ENCODE measurements around the gene FAM186B. TPM values are rescaled to one million over a fixed set of nuclear protein-coding genes. Genes with fewer than 3 reads are reported as not detected.
"Not testable (repeated sequence)": the region's sequence is repeated elsewhere in the genome, so short reads cannot be mapped to it uniquely, and the experiment has no call there.

Gene FAM186B
- polyA plus RNA-seq, 1 of the 3 experiments (the other 2 are of a cell fraction), result 0.16 TPM

GRCh38 chr12:49615725-49616124 is 10.3 kb upstream of the FAM186B start (continued):
- no peak for TF ChIP-seq USF2 (IDR thresholded peaks at IDR 0.05; ENCODE audit: borderline replicate concordance, low read depth, low read length)
- TF ChIP-seq ELF1 (IDR thresholded peaks at IDR 0.05), result no peak
- no peak for TF ChIP-seq ZBTB33 (IDR thresholded peaks at IDR 0.05; ENCODE audit: borderline replicate concordance, low read depth)
- TF ChIP-seq IRF3 (IDR thresholded peaks at IDR 0.05; ENCODE audit: low read depth, low read length), result no peak
- TF ChIP-seq YY1 (IDR thresholded peaks at IDR 0.05; ENCODE audit: low read depth), result no peak

GRCh38 chr12:49612210-49612609 is 6.8 kb upstream of the FAM186B start:
- no peaks in the 10 kb centered on the region for H3K36me3 ChIP-seq (replicated peaks in 1 of 2; ENCODE audit: control insufficient read depth in 1 of 2, insufficient read depth in 2 of 2, low read length in 1 of 2)
- no peak overlapping the region for H3K4me3 ChIP-seq (ENCODE audit: low read depth in 2 of 2, low read length in 1 of 2)
- H3F3A ChIP-seq (replicated peaks; ENCODE audit: insufficient read depth), result peaks cover 7% of the 10 kb centered on the region
- DNase-seq, result no peak
- H4K20me1 ChIP-seq (ENCODE audit: insufficient read depth), result no peaks in the 10 kb centered on the region
- no peak overlapping the region for H3K27ac ChIP-seq (ENCODE audit: low read depth in 2 of 2, low read length in 1 of 2)
- H3K27me3 ChIP-seq (ENCODE audit: insufficient read depth), result no peaks in the 10 kb centered on the region
- H3K9me3 ChIP-seq, result peaks cover 11% of the 10 kb centered on the region; the same call in 1 of the 2 replicates
- H2AFZ ChIP-seq (ENCODE audit: low read depth), result no peak overlapping the region
- no peaks in the 10 kb centered on the region for H3K9me2 ChIP-seq
- ChIA-PET POLR2A (no interaction called here), CTCF (interaction anchor here (0.5 to 1.3 kb wide), 2 partner anchors 12 to 275 kb away, joined by 3 to 4 read pairs; no protein-coding TSS in a partner anchor)
- no peaks in the 10 kb centered on the region for H3K4me1 ChIP-seq (ENCODE audit: control insufficient read depth in 1 of 2, insufficient read depth in 2 of 2, low read depth in 1 of 2, low read length in 1 of 2)
- H3K79me2 ChIP-seq (ENCODE audit: insufficient read depth), result no peaks in the 10 kb centered on the region
- no peak overlapping the region for H3K4me2 ChIP-seq
- no peak overlapping the region for H3K9ac ChIP-seq
- TF ChIP-seq NFIC (IDR thresholded peaks at IDR 0.05; ENCODE audit: borderline replicate concordance) (no peak), MAX (IDR thresholded peaks at IDR 0.05; ENCODE audit: low read depth) (no peak), IRF3 (IDR thresholded peaks at IDR 0.05; ENCODE audit: low read depth, low read length) (no peak), POLR2AphosphoS5 (IDR thresholded peaks at IDR 0.05; ENCODE audit: low read depth, low read length) (no peak), REST (IDR thresholded peaks at IDR 0.05; ENCODE audit: low read depth, low read length) (no peak), RCOR1 (IDR thresholded peaks at IDR 0.05; ENCODE audit: low read length) (no peak), JUND (IDR thresholded peaks at IDR 0.05) (no peak), MXI1 (IDR thresholded peaks at IDR 0.05; ENCODE audit: low read depth, low read length) (no peak), MEF2A (IDR thresholded peaks at IDR 0.05; ENCODE audit: borderline replicate concordance, low read depth) (no peak), USF2 (IDR thresholded peaks at IDR 0.05; ENCODE audit: borderline replicate concordance, low read depth, low read length) (no peak), NRF1 (IDR thresholded peaks at IDR 0.05; ENCODE audit: low read depth, low read length) (no peak), ELF1 (IDR thresholded peaks at IDR 0.05) (no peak)

GRCh38 chr12:49610785-49611184 is 5.3 kb upstream of the FAM186B start:
- H3F3A ChIP-seq (replicated peaks; ENCODE audit: insufficient read depth); H3K27me3 ChIP-seq (ENCODE audit: insufficient read depth); H3K4me3 ChIP-seq (ENCODE audit: low read depth in 2 of 2, low read length in 1 of 2); H3K4me2 ChIP-seq; POLR2A ChIA-PET; H3K79me2 ChIP-seq (ENCODE audit: insufficient read depth); H3K9ac ChIP-seq; H3K4me1 ChIP-seq (ENCODE audit: control insufficient read depth in 1 of 2, insufficient read depth in 2 of 2, low read depth in 1 of 2, low read length in 1 of 2); H3K9me3 ChIP-seq; H3K36me3 ChIP-seq (replicated peaks in 1 of 2; ENCODE audit: control insufficient read depth in 1 of 2, insufficient read depth in 2 of 2, low read length in 1 of 2); H2AFZ ChIP-seq (ENCODE audit: low read depth); DNase-seq; H3K9me2 ChIP-seq; H3K27ac ChIP-seq (ENCODE audit: low read depth in 2 of 2, low read length in 1 of 2); H4K20me1 ChIP-seq (ENCODE audit: insufficient read depth): not testable (repeated sequence)
- CTCF ChIA-PET, result interaction anchor here (1.1 to 1.4 kb wide), 3 partner anchors 8 to 252 kb away, joined by 3 to 4 read pairs (median 3); no protein-coding TSS in a partner anchor
- 81% methylated on average over 4 of the region's 4 CpGs for WGBS (ENCODE audit: low lambda C conversion rate)
